ENCODE data around the gene ZNF580. TPM values are rescaled to one million over a fixed set of nuclear protein-coding genes. Genes with fewer than 3 reads are reported as not detected.

ZNF580 gene
- total and polyA plus RNA-seq, 2 of the 13 experiments (the other 11 are each of a cell fraction or from before 2014, with no cell fraction given): 4.4 to 6.0 TPM

DNA sequence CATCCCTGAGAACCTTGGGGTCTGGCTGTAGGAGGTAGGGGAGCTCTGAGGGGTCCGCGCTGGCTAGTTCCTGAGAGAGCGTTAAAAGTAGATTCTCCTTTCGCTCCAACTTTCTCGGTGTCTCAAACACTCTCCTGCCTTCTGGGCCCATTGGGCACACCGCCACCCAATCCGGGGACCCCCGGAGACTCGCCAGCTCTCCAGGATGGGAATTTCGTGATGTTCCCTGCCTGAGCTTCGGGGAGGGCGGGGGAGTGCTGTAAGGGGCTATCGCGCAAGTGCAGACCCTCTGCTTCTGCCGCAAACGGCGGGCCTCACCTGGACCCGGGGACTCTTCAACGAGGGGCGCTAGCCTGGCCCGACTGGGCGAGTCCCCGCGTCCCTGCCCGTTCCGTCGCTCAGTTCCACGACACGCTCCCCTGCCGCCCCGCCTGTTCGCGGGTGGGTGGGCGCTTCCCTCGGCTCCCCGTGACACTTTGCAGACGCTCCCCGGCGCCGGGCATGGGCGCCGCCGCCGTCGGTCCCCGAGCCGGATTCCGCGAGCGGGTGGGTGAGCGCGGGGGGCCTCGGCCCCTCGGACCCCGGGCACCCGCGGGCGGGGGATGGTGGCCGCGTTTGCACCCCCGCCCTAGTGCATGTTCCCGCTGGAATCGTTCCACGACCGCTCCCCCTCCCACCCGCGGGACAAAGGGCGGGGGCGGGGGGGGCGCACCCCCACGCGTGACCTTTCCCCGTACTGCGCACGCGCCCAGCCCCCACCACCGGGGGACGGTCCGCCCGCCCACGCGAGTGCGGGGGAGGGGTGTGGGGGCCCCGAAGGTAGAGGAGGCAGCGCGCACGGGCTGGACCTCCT, 7.2 kb downstream of the ZNF580 start, which contains the start of gene CCDC106 (continued):
- TF ChIP-seq, protein P1, sequence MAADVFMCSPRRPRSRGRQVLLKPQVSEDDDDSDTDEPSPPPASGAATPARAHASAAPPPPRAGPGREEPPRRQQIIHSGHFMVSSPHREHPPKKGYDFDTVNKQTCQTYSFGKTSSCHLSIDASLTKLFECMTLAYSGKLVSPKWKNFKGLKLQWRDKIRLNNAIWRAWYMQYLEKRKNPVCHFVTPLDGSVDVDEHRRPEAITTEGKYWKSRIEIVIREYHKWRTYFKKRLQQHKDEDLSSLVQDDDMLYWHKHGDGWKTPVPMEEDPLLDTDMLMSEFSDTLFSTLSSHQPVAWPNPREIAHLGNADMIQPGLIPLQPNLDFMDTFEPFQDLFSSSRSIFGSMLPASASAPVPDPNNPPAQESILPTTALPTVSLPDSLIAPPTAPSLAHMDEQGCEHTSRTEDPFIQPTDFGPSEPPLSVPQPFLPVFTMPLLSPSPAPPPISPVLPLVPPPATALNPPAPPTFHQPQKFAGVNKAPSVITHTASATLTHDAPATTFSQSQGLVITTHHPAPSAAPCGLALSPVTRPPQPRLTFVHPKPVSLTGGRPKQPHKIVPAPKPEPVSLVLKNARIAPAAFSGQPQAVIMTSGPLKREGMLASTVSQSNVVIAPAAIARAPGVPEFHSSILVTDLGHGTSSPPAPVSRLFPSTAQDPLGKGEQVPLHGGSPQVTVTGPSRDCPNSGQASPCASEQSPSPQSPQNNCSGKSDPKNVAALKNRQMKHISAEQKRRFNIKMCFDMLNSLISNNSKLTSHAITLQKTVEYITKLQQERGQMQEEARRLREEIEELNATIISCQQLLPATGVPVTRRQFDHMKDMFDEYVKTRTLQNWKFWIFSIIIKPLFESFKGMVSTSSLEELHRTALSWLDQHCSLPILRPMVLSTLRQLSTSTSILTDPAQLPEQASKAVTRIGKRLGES (CRISPR knock-in tag; IDR thresholded peaks at IDR 0.05; ENCODE audit: borderline replicate concordance): no peak
- TF ChIP-seq, protein P2, sequence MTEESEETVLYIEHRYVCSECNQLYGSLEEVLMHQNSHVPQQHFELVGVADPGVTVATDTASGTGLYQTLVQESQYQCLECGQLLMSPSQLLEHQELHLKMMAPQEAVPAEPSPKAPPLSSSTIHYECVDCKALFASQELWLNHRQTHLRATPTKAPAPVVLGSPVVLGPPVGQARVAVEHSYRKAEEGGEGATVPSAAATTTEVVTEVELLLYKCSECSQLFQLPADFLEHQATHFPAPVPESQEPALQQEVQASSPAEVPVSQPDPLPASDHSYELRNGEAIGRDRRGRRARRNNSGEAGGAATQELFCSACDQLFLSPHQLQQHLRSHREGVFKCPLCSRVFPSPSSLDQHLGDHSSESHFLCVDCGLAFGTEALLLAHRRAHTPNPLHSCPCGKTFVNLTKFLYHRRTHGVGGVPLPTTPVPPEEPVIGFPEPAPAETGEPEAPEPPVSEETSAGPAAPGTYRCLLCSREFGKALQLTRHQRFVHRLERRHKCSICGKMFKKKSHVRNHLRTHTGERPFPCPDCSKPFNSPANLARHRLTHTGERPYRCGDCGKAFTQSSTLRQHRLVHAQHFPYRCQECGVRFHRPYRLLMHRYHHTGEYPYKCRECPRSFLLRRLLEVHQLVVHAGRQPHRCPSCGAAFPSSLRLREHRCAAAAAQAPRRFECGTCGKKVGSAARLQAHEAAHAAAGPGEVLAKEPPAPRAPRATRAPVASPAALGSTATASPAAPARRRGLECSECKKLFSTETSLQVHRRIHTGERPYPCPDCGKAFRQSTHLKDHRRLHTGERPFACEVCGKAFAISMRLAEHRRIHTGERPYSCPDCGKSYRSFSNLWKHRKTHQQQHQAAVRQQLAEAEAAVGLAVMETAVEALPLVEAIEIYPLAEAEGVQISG (CRISPR knock-in tag; IDR thresholded peaks at IDR 0.05): peak; percentile 70; the same call in 1 of the 2 replicates
- no peak for TF ChIP-seq MATR3 (CRISPR knock-in tag; IDR thresholded peaks at IDR 0.05)
- TF ChIP-seq, protein P3, sequence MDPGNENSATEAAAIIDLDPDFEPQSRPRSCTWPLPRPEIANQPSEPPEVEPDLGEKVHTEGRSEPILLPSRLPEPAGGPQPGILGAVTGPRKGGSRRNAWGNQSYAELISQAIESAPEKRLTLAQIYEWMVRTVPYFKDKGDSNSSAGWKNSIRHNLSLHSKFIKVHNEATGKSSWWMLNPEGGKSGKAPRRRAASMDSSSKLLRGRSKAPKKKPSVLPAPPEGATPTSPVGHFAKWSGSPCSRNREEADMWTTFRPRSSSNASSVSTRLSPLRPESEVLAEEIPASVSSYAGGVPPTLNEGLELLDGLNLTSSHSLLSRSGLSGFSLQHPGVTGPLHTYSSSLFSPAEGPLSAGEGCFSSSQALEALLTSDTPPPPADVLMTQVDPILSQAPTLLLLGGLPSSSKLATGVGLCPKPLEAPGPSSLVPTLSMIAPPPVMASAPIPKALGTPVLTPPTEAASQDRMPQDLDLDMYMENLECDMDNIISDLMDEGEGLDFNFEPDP (CRISPR knock-in tag; conservative IDR thresholded peaks at IDR 0.05): no peak
- TF ChIP-seq ZNF143 (CRISPR knock-in tag; IDR thresholded peaks at IDR 0.05): no peak
- TF ChIP-seq, protein P4, sequence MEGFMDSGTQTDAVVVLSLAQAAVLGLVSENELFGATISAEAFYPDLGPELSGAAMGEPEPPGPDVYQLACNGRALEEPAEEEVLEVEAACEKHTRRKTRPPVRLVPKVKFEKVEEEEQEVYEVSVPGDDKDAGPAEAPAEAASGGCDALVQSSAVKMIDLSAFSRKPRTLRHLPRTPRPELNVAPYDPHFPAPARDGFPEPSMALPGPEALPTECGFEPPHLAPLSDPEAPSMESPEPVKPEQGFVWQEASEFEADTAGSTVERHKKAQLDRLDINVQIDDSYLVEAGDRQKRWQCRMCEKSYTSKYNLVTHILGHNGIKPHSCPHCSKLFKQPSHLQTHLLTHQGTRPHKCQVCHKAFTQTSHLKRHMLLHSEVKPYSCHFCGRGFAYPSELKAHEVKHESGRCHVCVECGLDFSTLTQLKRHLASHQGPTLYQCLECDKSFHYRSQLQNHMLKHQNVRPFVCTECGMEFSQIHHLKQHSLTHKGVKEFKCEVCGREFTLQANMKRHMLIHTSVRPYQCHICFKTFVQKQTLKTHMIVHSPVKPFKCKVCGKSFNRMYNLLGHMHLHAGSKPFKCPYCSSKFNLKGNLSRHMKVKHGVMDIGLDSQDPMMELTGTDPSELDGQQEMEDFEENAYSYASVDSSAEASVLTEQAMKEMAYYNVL (CRISPR knock-in tag; IDR thresholded peaks at IDR 0.05; ENCODE audit: borderline replicate concordance): peak; percentile 49
- TF ChIP-seq CREM (IDR thresholded peaks at IDR 0.05): no peak
- no peak for TF ChIP-seq CREM (CRISPR knock-in tag; IDR thresholded peaks at IDR 0.05)
- no peak for TF ChIP-seq BHLHE40 (IDR thresholded peaks at IDR 0.05; ENCODE audit: low read length)
- TF ChIP-seq KAT8 (CRISPR knock-in tag; IDR thresholded peaks at IDR 0.05): 0 out of 2 replicates have a peak, but pooled peaks have one; percentile 54
- TF ChIP-seq, protein P5, sequence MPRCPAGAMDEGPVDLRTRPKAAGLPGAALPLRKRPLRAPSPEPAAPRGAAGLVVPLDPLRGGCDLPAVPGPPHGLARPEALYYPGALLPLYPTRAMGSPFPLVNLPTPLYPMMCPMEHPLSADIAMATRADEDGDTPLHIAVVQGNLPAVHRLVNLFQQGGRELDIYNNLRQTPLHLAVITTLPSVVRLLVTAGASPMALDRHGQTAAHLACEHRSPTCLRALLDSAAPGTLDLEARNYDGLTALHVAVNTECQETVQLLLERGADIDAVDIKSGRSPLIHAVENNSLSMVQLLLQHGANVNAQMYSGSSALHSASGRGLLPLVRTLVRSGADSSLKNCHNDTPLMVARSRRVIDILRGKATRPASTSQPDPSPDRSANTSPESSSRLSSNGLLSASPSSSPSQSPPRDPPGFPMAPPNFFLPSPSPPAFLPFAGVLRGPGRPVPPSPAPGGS (CRISPR knock-in tag; IDR thresholded peaks at IDR 0.05): no peak
- no peak for TF ChIP-seq ZNF333 (CRISPR knock-in tag; IDR thresholded peaks at IDR 0.05; ENCODE audit: borderline replicate concordance)
- TF ChIP-seq PHF20 (CRISPR knock-in tag; IDR thresholded peaks at IDR 0.05): peak; percentile 61; the same call in 1 of the 2 replicates
- no peak for TF ChIP-seq HMGA1 (CRISPR knock-in tag; conservative IDR thresholded peaks at IDR 0.05)
- no peak for TF ChIP-seq ZNF383 (CRISPR knock-in tag; IDR thresholded peaks at IDR 0.05; ENCODE audit: borderline replicate concordance)
- TF ChIP-seq THAP11 (CRISPR knock-in tag; IDR thresholded peaks at IDR 0.05): peak; percentile 60; the same call in 1 of the 2 replicates
